CD14-positive monocyte (primary cell): ENCODE results near the gene LRRC45. TPM values are rescaled to one million over a fixed set of nuclear protein-coding genes. Genes with fewer than 3 reads are reported as not detected.

ENCODE experiments used
- DNase-seq, 3 donors: peaks; one replicate each; pipeline ENCODE4 v3.0.0-alpha.2; 2011 to 2022
- H2AFZ ChIP-seq: 2 replicates; pipeline ENCODE4 v1.6.0; 2012; ENCODE audit warnings: mild to moderate bottlenecking, low read depth, low read length, inconsistent platforms; ENCODE audit not compliant: insufficient read depth, poor library complexity, severe bottlenecking
- H3K27ac ChIP-seq, 2 donors: 1 replicate in 1 of 2; 2 replicates in 1 of 2; pipeline ENCODE4 v1.5.1; 2012 to 2013; ENCODE audit warnings: low read length in 2 of 2, control low read depth in 1 of 2, inconsistent platforms in 1 of 2, low read depth in 1 of 2, mild to moderate bottlenecking in 1 of 2
- H3K27me3 ChIP-seq, 2 donors: one replicate each; pipeline versions ENCODE4 v1.6.0 to v1.6.1; 2011 to 2013; ENCODE audit warnings: low read length in 2 of 2; ENCODE audit not compliant: control insufficient read depth in 2 of 2, insufficient read depth in 2 of 2
- H3K36me3 ChIP-seq, 2 donors: replicated peaks in 1 of 2; 1 replicate in 1 of 2; 2 replicates in 1 of 2; pipeline versions ENCODE4 v1.5.1 to v1.6.1; 2012 to 2013; ENCODE audit warnings: low read length in 2 of 2, control low read depth in 1 of 2, inconsistent platforms in 1 of 2, mild to moderate bottlenecking in 1 of 2; ENCODE audit not compliant: insufficient read depth in 2 of 2, control insufficient read depth in 1 of 2
- H3K4me1 ChIP-seq, 2 donors: 1 replicate in 1 of 2; 2 replicates in 1 of 2; pipeline versions ENCODE4 v1.5.1 to v1.6.1; 2012 to 2013; ENCODE audit warnings: low read length in 2 of 2, control low read depth in 1 of 2, inconsistent platforms in 1 of 2, mild to moderate bottlenecking in 1 of 2, moderate library complexity in 1 of 2; ENCODE audit not compliant: insufficient read depth in 2 of 2, control insufficient read depth in 1 of 2
- H3K4me2 ChIP-seq: replicated peaks from 2 replicates; pipeline ENCODE3; 2012; ENCODE audit warnings: low read length, moderate library complexity, mild to moderate bottlenecking; ENCODE audit not compliant: poor library complexity, severe bottlenecking; ENCODE audit errors: extremely low read depth
- H3K4me3 ChIP-seq, 3 experiments: fragments of 200-600 bp in 1 of 3; sonication (generic) in 1 of 3; replicated peaks in 1 of 3; 1 replicate in 2 of 3; 2 replicates in 1 of 3; pipeline ENCODE4 v1.5.1; 2011 to 2013; ENCODE audit warnings: low read length in 3 of 3, mild to moderate bottlenecking in 3 of 3, control low read depth in 2 of 3, low read depth in 2 of 3, inconsistent platforms in 1 of 3, moderate library complexity in 1 of 3
- H3K79me2 ChIP-seq: 2 replicates; pipeline ENCODE4 v1.6.0; 2012; ENCODE audit warnings: mild to moderate bottlenecking, control low read depth, inconsistent platforms, low read length, moderate library complexity; ENCODE audit not compliant: insufficient read depth
- H3K9ac ChIP-seq: 2 replicates; pipeline ENCODE4 v1.6.0; 2017; ENCODE audit warnings: low read length, mild to moderate bottlenecking; ENCODE audit not compliant: insufficient read depth, poor library complexity, severe bottlenecking
- H3K9me3 ChIP-seq, 2 donors: replicated peaks in 1 of 2; 1 replicate in 1 of 2; 2 replicates in 1 of 2; pipeline versions ENCODE4 v1.5.1 to v1.6.1; 2012 to 2013; ENCODE audit warnings: low read length in 2 of 2, control low read depth in 1 of 2; ENCODE audit not compliant: control insufficient read depth in 1 of 2, insufficient read depth in 1 of 2
- H4K20me1 ChIP-seq: 2 replicates; pipeline ENCODE4 v1.6.0; 2012; ENCODE audit warnings: mild to moderate bottlenecking, low read length, control low read depth, moderate library complexity; ENCODE audit not compliant: insufficient read depth
- H3K27ac Mint-ChIP-seq, 7 donors: one replicate each; pipeline ENCODE4 v1.8.0; 2020; ENCODE audit warnings: mild to moderate bottlenecking in 7 of 7, mixed read lengths in 7 of 7, moderate library complexity in 6 of 7, inconsistent platforms in 2 of 7
- H3K27me3 Mint-ChIP-seq, 3 donors: one replicate each; pipeline ENCODE4 v1.8.0; 2021 to 2022; ENCODE audit warnings: low read depth in 3 of 3, mild to moderate bottlenecking in 3 of 3, mixed read lengths in 3 of 3, moderate library complexity in 3 of 3, inconsistent platforms in 1 of 3
- H3K36me3 Mint-ChIP-seq, 2 donors: one replicate each; pipeline ENCODE4 v1.8.0; 2020; ENCODE audit warnings: mixed read lengths in 2 of 2, inconsistent platforms in 1 of 2, mild to moderate bottlenecking in 1 of 2
- H3K4me1 Mint-ChIP-seq: one replicate; pipeline ENCODE4 v1.8.0; 2020; ENCODE audit warnings: mild to moderate bottlenecking, mixed read lengths
- H3K4me3 Mint-ChIP-seq, 2 donors: one replicate each; pipeline ENCODE4 v1.8.0; 2020; ENCODE audit warnings: mild to moderate bottlenecking in 2 of 2, mixed read lengths in 2 of 2, moderate library complexity in 1 of 2
- H3K9me3 Mint-ChIP-seq, 7 donors: one replicate each; pipeline ENCODE4 v1.8.0; 2020 to 2022; ENCODE audit warnings: mixed read lengths in 7 of 7, mild to moderate bottlenecking in 6 of 7, moderate library complexity in 6 of 7, inconsistent platforms in 2 of 7
- WGBS: methylation state at CpG from one replicate; pipeline ENCODE4 v1.1.5; 2013; ENCODE audit warnings: missing lambda C conversion rate; ENCODE audit not compliant: insufficient coverage; 5-methylcytosine and 5-hydroxymethylcytosine counted together
- intact Hi-C, 2 donors: fragments of 100-400 bp; cut with micrococcal nuclease; formaldehyde crosslinking; loops; one replicate each; pipeline versions ENCODE4 v1.15.0 to v1.15.1; 2023
- polyA plus RNA-seq, 3 donors: library from polyadenylated mRNA; depleted of rRNA in 1 of 3; unstranded in 2 of 3; stranded (reverse) in 1 of 3; fragments of 300-500 nt in 2 of 3; fragments of >200 nt in 1 of 3; fragmentation: Illumina TruSeq in 2 of 3; gene quantifications; 1 replicate in 2 of 3; 2 replicates in 1 of 3; pipeline ENCODE4 v1.2.3, GENCODE V29; 2012 to 2021
- TF ChIP-seq, protein P1 (sequence below): fragments of 200-600 bp; IDR thresholded peaks from one replicate; pipeline ENCODE4 v1.8.0; 2022; ENCODE audit warnings: antibody characterized with exemption, mild to moderate bottlenecking

LRRC45 gene
- polyA plus RNA-seq, 3 donors = 2.6 to 12.2 (median 3.4) TPM

DNA sequence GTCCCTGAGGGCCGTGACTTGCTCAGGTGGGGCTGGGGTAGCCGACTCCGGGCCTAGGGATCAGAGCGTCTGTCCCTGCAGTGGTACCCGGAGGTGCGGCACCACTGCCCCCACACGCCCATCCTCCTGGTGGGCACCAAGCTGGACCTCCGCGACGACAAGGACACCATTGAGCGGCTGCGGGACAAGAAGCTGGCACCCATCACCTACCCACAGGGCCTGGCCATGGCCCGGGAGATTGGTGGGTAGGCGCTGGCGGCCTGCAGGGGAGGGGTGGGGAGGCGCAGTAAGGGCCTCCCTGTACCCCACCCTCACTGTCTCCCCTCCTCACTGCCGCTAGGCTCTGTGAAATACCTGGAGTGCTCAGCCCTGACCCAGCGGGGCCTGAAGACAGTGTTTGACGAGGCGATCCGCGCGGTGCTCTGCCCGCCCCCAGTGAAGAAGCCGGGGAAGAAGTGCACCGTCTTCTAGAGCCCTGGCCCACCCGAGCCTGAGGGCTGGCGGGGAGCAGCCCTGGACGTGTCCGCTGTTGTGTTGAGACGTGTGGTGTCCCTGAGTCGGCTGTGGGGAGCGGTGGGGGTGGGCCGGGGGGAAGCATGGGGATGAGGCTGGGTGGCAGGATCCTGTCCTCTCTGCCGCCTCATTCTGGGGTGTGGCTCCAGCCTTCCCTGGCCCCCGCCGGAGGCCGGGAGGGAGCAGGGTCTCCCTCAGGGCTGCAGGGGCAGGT, 10.4 kb downstream of the LRRC45 start:
- Mint-ChIP-seq H3K4me3 (no peak overlapping the region), H3K27ac (no peak overlapping the region)
- TF ChIP-seq, protein P1, sequence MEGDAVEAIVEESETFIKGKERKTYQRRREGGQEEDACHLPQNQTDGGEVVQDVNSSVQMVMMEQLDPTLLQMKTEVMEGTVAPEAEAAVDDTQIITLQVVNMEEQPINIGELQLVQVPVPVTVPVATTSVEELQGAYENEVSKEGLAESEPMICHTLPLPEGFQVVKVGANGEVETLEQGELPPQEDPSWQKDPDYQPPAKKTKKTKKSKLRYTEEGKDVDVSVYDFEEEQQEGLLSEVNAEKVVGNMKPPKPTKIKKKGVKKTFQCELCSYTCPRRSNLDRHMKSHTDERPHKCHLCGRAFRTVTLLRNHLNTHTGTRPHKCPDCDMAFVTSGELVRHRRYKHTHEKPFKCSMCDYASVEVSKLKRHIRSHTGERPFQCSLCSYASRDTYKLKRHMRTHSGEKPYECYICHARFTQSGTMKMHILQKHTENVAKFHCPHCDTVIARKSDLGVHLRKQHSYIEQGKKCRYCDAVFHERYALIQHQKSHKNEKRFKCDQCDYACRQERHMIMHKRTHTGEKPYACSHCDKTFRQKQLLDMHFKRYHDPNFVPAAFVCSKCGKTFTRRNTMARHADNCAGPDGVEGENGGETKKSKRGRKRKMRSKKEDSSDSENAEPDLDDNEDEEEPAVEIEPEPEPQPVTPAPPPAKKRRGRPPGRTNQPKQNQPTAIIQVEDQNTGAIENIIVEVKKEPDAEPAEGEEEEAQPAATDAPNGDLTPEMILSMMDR = no peak

DNA sequence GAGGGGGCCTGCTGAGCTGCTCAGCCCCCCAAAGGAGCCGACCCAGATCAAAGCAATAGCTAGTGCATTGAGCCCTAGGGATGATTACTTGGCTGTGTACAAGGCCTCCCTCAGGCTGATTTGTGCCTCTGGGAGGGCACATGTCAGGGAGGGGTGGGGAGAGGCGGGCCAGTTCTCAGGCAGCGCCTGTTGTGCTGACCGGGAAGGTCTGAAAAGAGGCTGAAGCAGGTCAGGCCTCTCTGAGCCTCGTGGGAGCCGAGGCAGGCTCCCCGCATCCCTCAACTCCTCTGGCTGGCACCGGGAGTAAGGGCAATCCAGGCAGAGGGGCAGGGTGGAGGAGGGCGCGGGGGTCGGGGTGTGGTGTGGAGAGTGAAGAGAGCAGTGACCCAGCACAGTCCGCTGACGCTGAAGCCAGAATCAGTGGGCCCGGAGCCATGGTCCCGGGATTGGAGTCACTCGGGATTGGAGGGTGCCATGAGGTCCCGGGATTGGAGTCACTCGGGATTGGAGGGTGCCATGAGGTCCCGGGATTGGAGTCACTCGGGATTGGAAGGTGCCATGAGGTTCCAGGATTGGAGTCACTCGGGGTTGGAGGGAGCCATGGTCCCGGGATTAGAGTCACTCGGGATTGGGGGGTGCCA, 11.4 kb downstream of the LRRC45 start:
- Histone ChIP-seq H3K4me2 (no peak overlapping the region), H3K36me3 (peaks cover 0 to 7% of the 10 kb centered on the region in 2 donors), H3K4me3 (no peak overlapping the region), H3K9me3 (no peaks in the 10 kb centered on the region), H3K27me3 (peaks cover 6 to 10% of the 10 kb centered on the region in 2 donors), H2AFZ (no peak overlapping the region), H3K4me1 (peaks cover 44 to 61% of the 10 kb centered on the region in 2 donors), H3K27ac (no peak overlapping the region), H4K20me1 (peaks cover 16% of the 10 kb centered on the region), H3K79me2 (peaks cover 3% of the 10 kb centered on the region), H3K9ac (no peak overlapping the region)
- TF ChIP-seq, protein P1 = no peak
- Mint-ChIP-seq H3K4me1 (peaks cover 33% of the 10 kb centered on the region), H3K4me3 (no peak overlapping the region), H3K36me3 (peaks cover 13 to 22% of the 10 kb centered on the region in 2 donors), H3K9me3 (peaks cover 0 to 5% (median 0%) of the 10 kb centered on the region in 7 donors), H3K27ac (no peak overlapping the region), H3K27me3 (peaks cover 11 to 23% (median 15%) of the 10 kb centered on the region in 3 donors)
- DNase-seq = no peak
- WGBS = 94% methylated on average over 18 of the region's 23 CpGs
- intact Hi-C loops = loop anchor here (5.0 to 10.0 kb wide), 4 partner anchors 60 to 420 kb away; partner anchors contain the start of genes CYBC1 (in 1 of the 2), FASN (in 1 of the 2), NARF (in 1 of the 2) and SLC25A10 (in 1 of the 2)

More for the DNA sequence above, 10.4 kb downstream of the LRRC45 start:
- 98% methylated on average over 20 of the region's 38 CpGs for WGBS
- H3K4me1 Mint-ChIP-seq = peaks cover 25% of the 10 kb centered on the region
- intact Hi-C loops = loop anchor here (10.0 kb wide), 3 partner anchors 61 to 421 kb away; partner anchors contain the start of genes CYBC1 (in 1 of the 2), FASN (in 1 of the 2) and NARF (in 1 of the 2)
- Histone ChIP-seq H2AFZ (no peak overlapping the region), H3K4me2 (no peak overlapping the region), H3K4me1 (peaks cover 38 to 53% of the 10 kb centered on the region in 2 donors), H4K20me1 (peaks cover 16% of the 10 kb centered on the region), H3K27ac (no peak overlapping the region), H3K4me3 (no peak overlapping the region), H3K36me3 (peaks cover 0 to 7% of the 10 kb centered on the region in 2 donors), H3K27me3 (peaks cover 6 to 10% of the 10 kb centered on the region in 2 donors), H3K9ac (no peak overlapping the region), H3K9me3 (no peaks in the 10 kb centered on the region), H3K79me2 (peaks cover 3% of the 10 kb centered on the region)
- H3K36me3 Mint-ChIP-seq = peaks cover 13 to 28% of the 10 kb centered on the region in 2 donors
- peaks cover 11 to 25% (median 16%) of the 10 kb centered on the region in 3 donors for H3K27me3 Mint-ChIP-seq
- no peak for DNase-seq
- peaks cover 0 to 5% (median 0%) of the 10 kb centered on the region in 7 donors for H3K9me3 Mint-ChIP-seq
